GM18951 (cell line): ENCODE data around the gene ZMIZ1.

ENCODE experiments used
- POLR2A ChIP-seq: IDR thresholded peaks from 4 replicates; pipeline ENCODE4 v1.6.1; 2011; ENCODE audit warnings: mild to moderate bottlenecking; ENCODE audit not compliant: insufficient read length, insufficient read depth; ENCODE audit errors: extremely low read depth
- in situ Hi-C: fragments of 300-500 bp; cut with MboI; formaldehyde crosslinking; loops from one replicate; pipeline ENCODE4 v1.12.0; 2022; ENCODE audit warnings: low sequenced_read_pairs, mixed read lengths, inconsistent platforms; ENCODE audit not compliant: unreplicated experiment

ZMIZ1 gene

DNA sequence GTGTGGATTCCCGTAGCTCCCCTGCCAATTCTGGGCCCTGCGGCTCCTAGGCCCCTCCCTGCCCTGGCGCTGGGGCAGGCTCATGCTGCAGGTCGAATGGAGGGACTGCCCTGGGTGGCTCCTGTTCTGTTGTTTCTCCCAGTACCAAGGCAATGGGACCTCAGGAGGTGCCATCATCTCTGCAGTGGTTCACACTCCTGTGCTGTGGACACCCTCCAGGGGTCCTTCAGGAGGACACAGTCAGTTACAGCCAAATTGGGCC lies 138.3 kb downstream of the ZMIZ1 start:
- in situ Hi-C loops = no loop called here
- TF ChIP-seq POLR2A = no peak

- no peak for TF ChIP-seq POLR2A
- in situ Hi-C loops = no loop called here
Measured at GRCh38 chr10:79207726-79208125, 139.0 kb downstream of the ZMIZ1 start.

- in situ Hi-C loops = no loop called here
- TF ChIP-seq POLR2A = no peak
Measured at GRCh38 chr10:79208251-79208983, 139.7 kb downstream of the ZMIZ1 start.

GRCh38 chr10:79209340-79209739 lies 140.6 kb downstream of the ZMIZ1 start:
- no peak for TF ChIP-seq POLR2A
- in situ Hi-C loops = no loop called here

GRCh38 chr10:79209831-79210230 lies 141.1 kb downstream of the ZMIZ1 start:
- in situ Hi-C loops = no loop called here
- no peak for TF ChIP-seq POLR2A

- in situ Hi-C loops = no loop called here
- TF ChIP-seq POLR2A = no peak
Measured at GRCh38 chr10:79210672-79211071, 141.9 kb downstream of the ZMIZ1 start.

- no peak for TF ChIP-seq POLR2A
- in situ Hi-C loops = no loop called here
Measured at GRCh38 chr10:79211616-79212015, 142.8 kb downstream of the ZMIZ1 start.

DNA sequence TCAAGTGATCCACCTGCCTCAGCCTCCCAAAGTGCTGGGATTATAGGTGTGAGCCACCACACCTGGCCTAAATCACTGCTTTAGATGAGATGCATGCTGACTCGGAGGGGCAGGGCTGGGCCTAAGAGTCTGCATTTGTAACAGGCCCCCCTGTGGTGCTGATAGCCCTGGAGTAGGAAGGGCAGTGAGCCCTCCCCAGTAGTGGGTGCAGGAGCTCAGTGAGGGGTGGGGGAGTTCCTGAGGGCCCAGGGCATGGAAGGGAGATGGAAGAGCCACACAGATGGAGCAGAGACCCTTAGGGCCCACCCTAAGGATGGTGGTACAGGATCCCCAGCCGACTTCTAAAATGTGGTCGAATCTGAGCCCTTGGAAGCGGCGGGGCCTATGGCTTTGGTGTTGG lies 146.8 kb downstream of the ZMIZ1 start:
- in situ Hi-C loops = no loop called here
- TF ChIP-seq POLR2A = no peak

GRCh38 chr10:79219322-79219957 lies 150.7 kb downstream of the ZMIZ1 start:
- in situ Hi-C loops = no loop called here
- TF ChIP-seq POLR2A = no peak

- no peak for TF ChIP-seq POLR2A
- in situ Hi-C loops = no loop called here
Measured at GRCh38 chr10:79220307-79220706, 151.5 kb downstream of the ZMIZ1 start.

GRCh38 chr10:79221110-79222051 lies 152.6 kb downstream of the ZMIZ1 start:
- in situ Hi-C loops = no loop called here
- TF ChIP-seq POLR2A = no peak

- TF ChIP-seq POLR2A = no peak
- in situ Hi-C loops = no loop called here
Measured at GRCh38 chr10:79222186-79222585, 153.4 kb downstream of the ZMIZ1 start.
